Lower leg skin (tissue), 4 donors: ENCODE measurements around the gene KCNH8. TPM values are rescaled to one million over a fixed set of nuclear protein-coding genes. Genes with fewer than 3 reads are reported as not detected.

Source experiments
- DNase-seq, 2 donors: peaks; one replicate each; pipeline ENCODE4 v3.0.0-alpha.2; 2019; ENCODE audit warnings: low spot score in 2 of 2
- H3K4me3 ChIP-seq: fragments of 200-600 bp; sonication (generic); 2 replicates; pipeline ENCODE4 v1.5.1; 2017; ENCODE audit warnings: mild to moderate bottlenecking, low read depth; ENCODE audit not compliant: poor library complexity, severe bottlenecking
- CTCF ChIP-seq, 3 donors: fragments of 450-650 bp; IDR thresholded peaks; one replicate each; pipeline ENCODE4 v1.5.1; 2016; ENCODE audit warnings: antibody characterized with exemption in 3 of 3, mild to moderate bottlenecking in 3 of 3, moderate library complexity in 2 of 3
- POLR2A ChIP-seq, 2 donors: fragments of 450-650 bp; IDR thresholded peaks; one replicate each; pipeline ENCODE4 v1.6.1; 2016 to 2017; ENCODE audit warnings: antibody characterized with exemption in 2 of 2, mild to moderate bottlenecking in 1 of 2, moderate library complexity in 1 of 2
- WGBS, 2 donors: methylation state at CpG; one replicate each; pipeline ENCODE4 v1.1.5; 2018; 5-methylcytosine and 5-hydroxymethylcytosine counted together
- intact Hi-C: fragments of 100-400 bp; cut with DNase I; formaldehyde crosslinking; loops from one replicate; pipeline ENCODE4 v1.15.0; 2023; ENCODE audit warnings: low total_unique reads
- total RNA-seq, 4 donors: library from RNA; depleted of rRNA; stranded (reverse); fragments of >200 nt; gene quantifications; one replicate each; pipeline ENCODE4 v1.1.0, GENCODE V29; 2016

The KCNH8 gene
- total RNA-seq, 4 donors from 2014 or later, result 0.34 to 1.2 (median 0.61) TPM

GRCh38 chr3:19248143-19248542, 99.8 kb downstream of the KCNH8 start:
- H3K4me3 ChIP-seq, result no peak overlapping the region
- DNase-seq, result no peak
- WGBS, 2 donors, result 82 to 83% methylated on average over 2 of the region's 2 CpGs
- TF ChIP-seq CTCF (IDR thresholded peaks at IDR 0.05) (no peak), POLR2A (IDR thresholded peaks at IDR 0.05) (no peak)
- intact Hi-C loops, result no loop called here

GRCh38 chr3:19248767-19249166, 100.5 kb downstream of the KCNH8 start:
- TF ChIP-seq CTCF (IDR thresholded peaks at IDR 0.05) (no peak), POLR2A (IDR thresholded peaks at IDR 0.05) (no peak)
- 85 to 87% methylated on average over 1 of the region's 1 CpG for WGBS, 2 donors
- intact Hi-C loops, result no loop called here
- H3K4me3 ChIP-seq, result no peak overlapping the region
- no peak for DNase-seq

- TF ChIP-seq CTCF (IDR thresholded peaks at IDR 0.05), result no peak
- no peak for TF ChIP-seq POLR2A (IDR thresholded peaks at IDR 0.05)
- intact Hi-C loops, result no loop called here
- no peak overlapping the region for H3K4me3 ChIP-seq
- 64 to 81% methylated on average over 6 of the region's 6 CpGs for WGBS, 2 donors
- no peak for DNase-seq
Observed at GRCh38 chr3:19250959-19251610, 102.8 kb downstream of the KCNH8 start.

GRCh38 chr3:19254189-19254588, 105.9 kb downstream of the KCNH8 start:
- intact Hi-C loops, result no loop called here
- no peak for TF ChIP-seq POLR2A (IDR thresholded peaks at IDR 0.05)
- no peak overlapping the region for H3K4me3 ChIP-seq
- 63 to 71% methylated on average over 2 of the region's 2 CpGs for WGBS, 2 donors
- no peak for DNase-seq

- TF ChIP-seq CTCF (IDR thresholded peaks at IDR 0.05) (no peak), POLR2A (IDR thresholded peaks at IDR 0.05) (no peak)
- H3K4me3 ChIP-seq, result no peak overlapping the region
- intact Hi-C loops, result no loop called here
- WGBS, 2 donors, result 85 to 88% methylated on average over 5 of the region's 5 CpGs
- DNase-seq, result no peak
Observed at GRCh38 chr3:19254784-19255338, 106.6 kb downstream of the KCNH8 start.

GRCh38 chr3:19256313-19256712, 108.0 kb downstream of the KCNH8 start:
- no peak for DNase-seq
- TF ChIP-seq CTCF (IDR thresholded peaks at IDR 0.05) (no peak), POLR2A (IDR thresholded peaks at IDR 0.05) (no peak)
- intact Hi-C loops, result no loop called here
- H3K4me3 ChIP-seq, result no peak overlapping the region
- WGBS, 2 donors, result 68 to 83% methylated on average over 5 of the region's 5 CpGs
